ENCODE results near the gene VPS13D. TPM values are rescaled to one million over a fixed set of nuclear protein-coding genes. Genes with fewer than 3 reads are reported as not detected.
A peak's percentile ranks its signal among the peaks of the same experiment; 100 is the strongest.

VPS13D gene
- total RNA-seq, result 52.4 TPM

- peaks cover 22% of the 10 kb centered on the region for H3K4me1 ChIP-seq (ENCODE audit: insufficient read depth, low read length)
- H3K27me3 ChIP-seq (ENCODE audit: insufficient read depth, low read length), result no peaks in the 10 kb centered on the region
- peak within 1 kb of the TSS; percentile 91 for H3K4me3 ChIP-seq (ENCODE audit: low read length)
- no peaks in the 10 kb centered on the region for H3K9me3 ChIP-seq (ENCODE audit: low read depth, low read length)
Measured at GRCh38 chr1:12229835-12230548, at the start of gene VPS13D. VPS13D (plus strand) TSS chr1:12230030; CDS start chr1:12234267, 4,237 bp downstream.

- Histone ChIP-seq H3K4me3 (ENCODE audit: low read length) (no peak overlapping the region), H3K27me3 (ENCODE audit: insufficient read depth, low read length) (no peaks in the 10 kb centered on the region), H3K4me1 (ENCODE audit: insufficient read depth, low read length) (peaks cover 97% of the 10 kb centered on the region), H3K9me3 (ENCODE audit: low read depth, low read length) (no peaks in the 10 kb centered on the region)
Measured at GRCh38 chr1:12180315-12180714, 49.5 kb upstream of the VPS13D start.

- Histone ChIP-seq H3K9me3 (ENCODE audit: low read depth, low read length) (no peaks in the 10 kb centered on the region), H3K4me3 (ENCODE audit: low read length) (no peak overlapping the region), H3K27me3 (ENCODE audit: insufficient read depth, low read length) (no peaks in the 10 kb centered on the region), H3K4me1 (ENCODE audit: insufficient read depth, low read length) (peaks cover 97% of the 10 kb centered on the region)
Measured at GRCh38 chr1:12180903-12181302, 48.9 kb upstream of the VPS13D start.

GRCh38 chr1:12181568-12181967, 48.3 kb upstream of the VPS13D start:
- Histone ChIP-seq H3K27me3 (ENCODE audit: insufficient read depth, low read length) (no peaks in the 10 kb centered on the region), H3K4me3 (ENCODE audit: low read length) (no peak overlapping the region), H3K9me3 (ENCODE audit: low read depth, low read length) (no peaks in the 10 kb centered on the region), H3K4me1 (ENCODE audit: insufficient read depth, low read length) (peaks cover 97% of the 10 kb centered on the region)

- Histone ChIP-seq H3K27me3 (ENCODE audit: insufficient read depth, low read length) (no peaks in the 10 kb centered on the region), H3K4me3 (ENCODE audit: low read length) (no peak overlapping the region), H3K4me1 (ENCODE audit: insufficient read depth, low read length) (peaks cover 92% of the 10 kb centered on the region), H3K9me3 (ENCODE audit: low read depth, low read length) (no peaks in the 10 kb centered on the region)
Measured at GRCh38 chr1:12182410-12182984, 47.3 kb upstream of the VPS13D start.

- no peaks in the 10 kb centered on the region for H3K9me3 ChIP-seq (ENCODE audit: low read depth, low read length)
- no peaks in the 10 kb centered on the region for H3K27me3 ChIP-seq (ENCODE audit: insufficient read depth, low read length)
- peaks cover 86% of the 10 kb centered on the region for H3K4me1 ChIP-seq (ENCODE audit: insufficient read depth, low read length)
- H3K4me3 ChIP-seq (ENCODE audit: low read length), result no peak overlapping the region
Measured at GRCh38 chr1:12183095-12183794, 46.6 kb upstream of the VPS13D start.

- H3K9me3 ChIP-seq (ENCODE audit: low read depth, low read length), result no peaks in the 10 kb centered on the region
- H3K27me3 ChIP-seq (ENCODE audit: insufficient read depth, low read length), result no peaks in the 10 kb centered on the region
- peak overlapping the region; percentile 19 for H3K4me3 ChIP-seq (ENCODE audit: low read length)
- H3K4me1 ChIP-seq (ENCODE audit: insufficient read depth, low read length), result peaks cover 85% of the 10 kb centered on the region
Measured at GRCh38 chr1:12184008-12184681, 45.7 kb upstream of the VPS13D start.

- no peaks in the 10 kb centered on the region for H3K9me3 ChIP-seq (ENCODE audit: low read depth, low read length)
- H3K27me3 ChIP-seq (ENCODE audit: insufficient read depth, low read length), result no peaks in the 10 kb centered on the region
- peak overlapping the region; percentile 19 for H3K4me3 ChIP-seq (ENCODE audit: low read length)
- H3K4me1 ChIP-seq (ENCODE audit: insufficient read depth, low read length), result peaks cover 73% of the 10 kb centered on the region
Measured at GRCh38 chr1:12185036-12185917, 44.6 kb upstream of the VPS13D start.

GRCh38 chr1:12185918-12186678, 43.7 kb upstream of the VPS13D start:
- no peaks in the 10 kb centered on the region for H3K9me3 ChIP-seq (ENCODE audit: low read depth, low read length)
- H3K27me3 ChIP-seq (ENCODE audit: insufficient read depth, low read length), result no peaks in the 10 kb centered on the region
- no peak overlapping the region for H3K4me3 ChIP-seq (ENCODE audit: low read length)
- H3K4me1 ChIP-seq (ENCODE audit: insufficient read depth, low read length), result peaks cover 65% of the 10 kb centered on the region

GRCh38 chr1:12186679-12186985, 43.2 kb upstream of the VPS13D start:
- H3K4me3 ChIP-seq (ENCODE audit: low read length), result no peak overlapping the region
- no peaks in the 10 kb centered on the region for H3K9me3 ChIP-seq (ENCODE audit: low read depth, low read length)
- H3K4me1 ChIP-seq (ENCODE audit: insufficient read depth, low read length), result peaks cover 60% of the 10 kb centered on the region
- H3K27me3 ChIP-seq (ENCODE audit: insufficient read depth, low read length), result no peaks in the 10 kb centered on the region

- H3K4me1 ChIP-seq (ENCODE audit: insufficient read depth, low read length), result peaks cover 49% of the 10 kb centered on the region
Measured at GRCh38 chr1:12188115-12188514, 41.7 kb upstream of the VPS13D start.

GRCh38 chr1:12188657-12189327, 41.0 kb upstream of the VPS13D start:
- Histone ChIP-seq H3K9me3 (ENCODE audit: low read depth, low read length) (no peaks in the 10 kb centered on the region), H3K4me1 (ENCODE audit: insufficient read depth, low read length) (peaks cover 51% of the 10 kb centered on the region), H3K4me3 (ENCODE audit: low read length) (no peak overlapping the region), H3K27me3 (ENCODE audit: insufficient read depth, low read length) (no peaks in the 10 kb centered on the region)

More at GRCh38 chr1:12188115-12188514, 41.7 kb upstream of the VPS13D start:
- Histone ChIP-seq H3K4me3 (ENCODE audit: low read length) (no peak overlapping the region), H3K9me3 (ENCODE audit: low read depth, low read length) (no peaks in the 10 kb centered on the region), H3K27me3 (ENCODE audit: insufficient read depth, low read length) (no peaks in the 10 kb centered on the region)

GRCh38 chr1:12189328-12189682, 40.5 kb upstream of the VPS13D start:
- no peaks in the 10 kb centered on the region for H3K9me3 ChIP-seq (ENCODE audit: low read depth, low read length)
- H3K4me3 ChIP-seq (ENCODE audit: low read length), result no peak overlapping the region
- H3K4me1 ChIP-seq (ENCODE audit: insufficient read depth, low read length), result peaks cover 51% of the 10 kb centered on the region
- no peaks in the 10 kb centered on the region for H3K27me3 ChIP-seq (ENCODE audit: insufficient read depth, low read length)

Measured in mononuclear cell (primary cell).